Hepatocyte (in vitro differentiated cells): Measurements from ENCODE around the gene ZNF354C. TPM values are rescaled to one million over a fixed set of nuclear protein-coding genes. Genes with fewer than 3 reads are reported as not detected.

Experiments
- DNase-seq: peaks from one replicate; pipeline ENCODE4 v3.0.0-alpha.2; 2016; ENCODE audit warnings: low spot score
- H2AFZ ChIP-seq: fragments of 200-600 bp; sonication (generic); 2 replicates; pipeline ENCODE4 v1.6.0; 2016; ENCODE audit warnings: antibody characterized with exemption, mild to moderate bottlenecking
- H3K27ac ChIP-seq: fragments of 200-600 bp; sonication (generic); 2 replicates; pipeline ENCODE4 v1.5.1; 2016; ENCODE audit warnings: mild to moderate bottlenecking
- H3K27me3 ChIP-seq: fragments of 200-600 bp; sonication (generic); 2 replicates; pipeline ENCODE4 v1.6.1; 2016
- H3K36me3 ChIP-seq: fragments of 200-600 bp; sonication (generic); replicated peaks from 2 replicates; pipeline ENCODE4 v1.5.1; 2016; ENCODE audit warnings: low read depth; ENCODE audit not compliant: insufficient read depth
- H3K4me1 ChIP-seq: fragments of 200-600 bp; sonication (generic); 2 replicates; pipeline ENCODE4 v1.5.1; 2016; ENCODE audit warnings: mild to moderate bottlenecking, moderate library complexity; ENCODE audit not compliant: insufficient read depth
- H3K4me2 ChIP-seq: fragments of 200-600 bp; sonication (generic); 2 replicates; pipeline ENCODE4 v1.6.0; 2016
- H3K4me3 ChIP-seq: fragments of 200-600 bp; sonication (generic); 2 replicates; pipeline ENCODE4 v1.5.1; 2016; ENCODE audit warnings: mild to moderate bottlenecking
- H3K79me2 ChIP-seq: fragments of 200-600 bp; sonication (generic); 2 replicates; pipeline ENCODE4 v1.6.0; 2017; ENCODE audit warnings: mild to moderate bottlenecking
- H3K9me2 ChIP-seq: fragments of 200-600 bp; sonication (generic); replicated peaks from 2 replicates; pipeline ENCODE4 v1.6.0; 2017; ENCODE audit warnings: mild to moderate bottlenecking; ENCODE audit not compliant: insufficient read depth
- H3K9me3 ChIP-seq: fragments of 200-600 bp; sonication (generic); 2 replicates; pipeline ENCODE4 v1.5.1; 2016; ENCODE audit warnings: low read depth, mild to moderate bottlenecking
- H4K20me1 ChIP-seq: fragments of 200-600 bp; sonication (generic); 2 replicates; pipeline ENCODE4 v1.6.0; 2016; ENCODE audit warnings: mild to moderate bottlenecking; ENCODE audit not compliant: insufficient read depth, poor library complexity, severe bottlenecking
- CTCF ChIP-seq: fragments of 200-600 bp; sonication (generic); IDR thresholded peaks from 2 replicates; pipeline ENCODE4 v1.5.1; 2016; ENCODE audit warnings: antibody characterized with exemption, mild to moderate bottlenecking; ENCODE audit not compliant: poor library complexity
- EZH2 ChIP-seq: fragments of 200-600 bp; sonication (generic); IDR thresholded peaks from 2 replicates; pipeline ENCODE4 v1.6.1; 2016; ENCODE audit warnings: antibody characterized with exemption, mild to moderate bottlenecking, borderline replicate concordance
- EZH2phosphoT487 ChIP-seq: fragments of 200-600 bp; sonication (generic); IDR thresholded peaks from one replicate; pipeline ENCODE4 v1.6.1; 2018; ENCODE audit warnings: antibody characterized with exemption, mild to moderate bottlenecking, low read depth, moderate library complexity; ENCODE audit not compliant: unreplicated experiment, severe bottlenecking
- whole genome bisulfite sequencing: methylation state at CpG from one replicate; pipeline ENCODE4 v1.1.6; 2016; ENCODE audit warnings: low lambda C conversion rate; ENCODE audit errors: missing lambda C conversion rate; 5-methylcytosine and 5-hydroxymethylcytosine counted together
- polyA plus RNA-seq: library from polyadenylated mRNA; unstranded; fragments of >200 nt; fragmentation: Nextera tagmentation; extraction: Ambion mirVana; gene quantifications from 2 replicates; pipeline ENCODE4 v1.2.1, GENCODE V29; 2016
- total RNA-seq: library from RNA; depleted of rRNA; stranded (reverse); fragments of >200 nt; gene quantifications from 2 replicates; pipeline ENCODE4 v1.2.3, GENCODE V29; 2014

Gene ZNF354C
- total and polyA plus RNA-seq, 2 experiments from 2014 or later: 1.5 to 9.4 TPM

- H2AFZ ChIP-seq: no peak overlapping the region
- DNase-seq: no peak
- WGBS: 86% methylated on average over 14 of the region's 15 CpGs
These were observed 71.9 kb downstream of the ZNF354C start for GRCh38 chr5:179131886-179132585.

GRCh38 chr5:179132586-179133355, 72.6 kb downstream of the ZNF354C start:
- Histone ChIP-seq H3K79me2 (no peaks in the 10 kb centered on the region), H3K36me3 (no peaks in the 10 kb centered on the region), H3K4me3 (no peak overlapping the region)

More at GRCh38 chr5:179131886-179132585, 71.9 kb downstream of the ZNF354C start:
- H4K20me1 ChIP-seq: no peaks in the 10 kb centered on the region
- no peaks in the 10 kb centered on the region for H3K9me3 ChIP-seq
- H3K27ac ChIP-seq: no peak overlapping the region
- no peaks in the 10 kb centered on the region for H3K79me2 ChIP-seq
- H3K4me1 ChIP-seq: no peaks in the 10 kb centered on the region
- no peaks in the 10 kb centered on the region for H3K27me3 ChIP-seq
- TF ChIP-seq EZH2 (no peak), EZH2phosphoT487 (no peak), CTCF (no peak)
- H3K9me2 ChIP-seq: no peaks in the 10 kb centered on the region
- H3K4me2 ChIP-seq: no peak overlapping the region
- H3K36me3 ChIP-seq: no peaks in the 10 kb centered on the region
- H3K4me3 ChIP-seq: no peak overlapping the region

More at GRCh38 chr5:179132586-179133355, 72.6 kb downstream of the ZNF354C start:
- Histone ChIP-seq H3K4me2 (no peak overlapping the region), H2AFZ (no peak overlapping the region), H3K9me2 (no peaks in the 10 kb centered on the region), H3K9me3 (no peaks in the 10 kb centered on the region), H3K27me3 (no peaks in the 10 kb centered on the region), H3K27ac (no peak overlapping the region), H3K4me1 (no peaks in the 10 kb centered on the region), H4K20me1 (no peaks in the 10 kb centered on the region)
- TF ChIP-seq CTCF (no peak), EZH2 (no peak), EZH2phosphoT487 (no peak)
- 88% methylated on average over 16 of the region's 23 CpGs for WGBS
- DNase-seq: no peak

Other genes with a start within 250 kb of the ZNF354C start
- 9.8 and 16.1 TPM in 2 replicates for gene ZNF354B, start 200.4 kb upstream of the ZNF354C start, total RNA-seq
- gene ZNF354B, start 200.4 kb upstream of the ZNF354C start, polyA plus RNA-seq: 7.0 and 12.8 TPM in 2 replicates
- gene ZFP2, start 164.5 kb upstream of the ZNF354C start, total RNA-seq: 1.4 and 2.2 TPM in 2 replicates
- 0.85 and 1.6 TPM in 2 replicates for gene ZFP2, start 164.5 kb upstream of the ZNF354C start, polyA plus RNA-seq
- 0.07 TPM in 1 of 2 replicates, not detected in the other for gene ZNF454, start 119.2 kb upstream of the ZNF354C start, total RNA-seq
- not detected in 2 replicates for gene ZNF454, start 119.2 kb upstream of the ZNF354C start, polyA plus RNA-seq
- gene GRM6, start 65.1 kb upstream of the ZNF354C start, total RNA-seq: not detected in 2 replicates
- gene GRM6, start 65.1 kb upstream of the ZNF354C start, polyA plus RNA-seq: not detected in 2 replicates
- gene ZNF879, start 36.6 kb upstream of the ZNF354C start, total RNA-seq: 3.6 and 4.3 TPM in 2 replicates
- 2.2 and 4.0 TPM in 2 replicates for gene ZNF879, start 36.6 kb upstream of the ZNF354C start, polyA plus RNA-seq